ENCODE measurements around the gene AP5B1. TPM values are rescaled to one million over a fixed set of nuclear protein-coding genes. Genes with fewer than 3 reads are reported as not detected.

AP5B1 gene
- total and polyA plus RNA-seq, 9 of the 15 experiments (the other 6 are each of a cell fraction or from before 2014, with no cell fraction given) = 0.51 to 24.2 (median 5.1) TPM

DNA sequence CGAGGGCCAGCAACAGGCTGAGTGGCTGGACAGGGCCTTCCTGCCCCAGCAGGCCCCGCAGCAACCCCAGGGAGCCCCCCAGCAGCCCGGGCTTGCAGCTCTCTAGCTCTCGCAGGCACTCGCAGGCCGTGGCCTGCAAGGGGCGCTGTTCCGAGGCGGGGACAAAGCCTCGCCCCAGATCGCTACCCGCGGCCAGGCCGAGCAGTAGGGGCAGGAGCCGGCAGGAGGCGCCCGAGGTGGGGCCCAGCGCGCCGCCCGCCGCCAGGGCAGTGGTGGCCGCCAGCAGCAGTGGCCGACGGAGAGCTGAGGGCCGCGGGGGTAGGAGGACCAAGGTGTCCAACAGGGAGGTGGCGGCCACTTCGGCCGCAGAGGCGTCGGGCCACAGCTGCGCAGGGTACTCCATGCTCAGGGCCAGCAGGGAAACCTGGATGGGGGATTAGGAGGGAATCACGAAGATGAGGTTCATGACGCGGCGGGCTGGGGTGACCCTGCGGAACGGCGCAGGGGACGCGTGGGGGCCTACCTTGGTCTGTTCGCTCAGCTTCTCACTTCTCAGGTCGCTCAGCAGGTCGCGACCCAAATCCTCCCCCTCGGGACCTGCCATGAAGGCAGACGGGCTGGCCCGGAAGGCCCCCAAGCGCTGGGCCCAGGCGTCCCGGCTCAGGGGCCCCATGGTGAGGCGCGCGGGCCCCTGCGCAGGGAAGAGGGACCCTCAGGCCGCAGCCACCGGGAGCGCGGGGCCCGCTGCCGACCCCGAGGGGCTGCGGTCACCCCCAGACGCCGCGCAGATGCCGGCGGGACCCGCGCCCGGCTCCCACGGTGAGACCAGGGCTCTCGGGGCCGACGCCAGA lies 632 bp downstream of the AP5B1 start (continued):
- TF ChIP-seq, protein P1, sequence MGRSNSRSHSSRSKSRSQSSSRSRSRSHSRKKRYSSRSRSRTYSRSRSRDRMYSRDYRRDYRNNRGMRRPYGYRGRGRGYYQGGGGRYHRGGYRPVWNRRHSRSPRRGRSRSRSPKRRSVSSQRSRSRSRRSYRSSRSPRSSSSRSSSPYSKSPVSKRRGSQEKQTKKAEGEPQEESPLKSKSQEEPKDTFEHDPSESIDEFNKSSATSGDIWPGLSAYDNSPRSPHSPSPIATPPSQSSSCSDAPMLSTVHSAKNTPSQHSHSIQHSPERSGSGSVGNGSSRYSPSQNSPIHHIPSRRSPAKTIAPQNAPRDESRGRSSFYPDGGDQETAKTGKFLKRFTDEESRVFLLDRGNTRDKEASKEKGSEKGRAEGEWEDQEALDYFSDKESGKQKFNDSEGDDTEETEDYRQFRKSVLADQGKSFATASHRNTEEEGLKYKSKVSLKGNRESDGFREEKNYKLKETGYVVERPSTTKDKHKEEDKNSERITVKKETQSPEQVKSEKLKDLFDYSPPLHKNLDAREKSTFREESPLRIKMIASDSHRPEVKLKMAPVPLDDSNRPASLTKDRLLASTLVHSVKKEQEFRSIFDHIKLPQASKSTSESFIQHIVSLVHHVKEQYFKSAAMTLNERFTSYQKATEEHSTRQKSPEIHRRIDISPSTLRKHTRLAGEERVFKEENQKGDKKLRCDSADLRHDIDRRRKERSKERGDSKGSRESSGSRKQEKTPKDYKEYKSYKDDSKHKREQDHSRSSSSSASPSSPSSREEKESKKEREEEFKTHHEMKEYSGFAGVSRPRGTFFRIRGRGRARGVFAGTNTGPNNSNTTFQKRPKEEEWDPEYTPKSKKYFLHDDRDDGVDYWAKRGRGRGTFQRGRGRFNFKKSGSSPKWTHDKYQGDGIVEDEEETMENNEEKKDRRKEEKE (IDR thresholded peaks at IDR 0.05; ENCODE audit: borderline replicate concordance in 1 of 2, control insufficient read depth in 1 of 2, low read depth in 2 of 2, low read length in 1 of 2) = 0 out of 4 replicates have a peak, but pooled peaks of 1 of the 2 experiments have one; percentile 45
- TF ChIP-seq RAD21 (CRISPR knock-in tag; conservative IDR thresholded peaks at IDR 0.05 in 1 of 2, IDR thresholded peaks at IDR 0.05 in 1 of 2) (peak; percentile 86 to 90), PYGO2 (tag; IDR thresholded peaks at IDR 0.05) (no peak), ZNF830 (CRISPR knock-in tag; IDR thresholded peaks at IDR 0.05) (no peak), ZNF253 (CRISPR knock-in tag; conservative IDR thresholded peaks at IDR 0.05) (no peak), ZEB2 (IDR thresholded peaks at IDR 0.05) (no peak), SIX5 (IDR thresholded peaks at IDR 0.05; ENCODE audit: borderline replicate concordance in 1 of 2, insufficient read depth in 1 of 2, low read depth in 1 of 2, low read length in 2 of 2) (no peak), NUFIP1 (IDR thresholded peaks at IDR 0.05; ENCODE audit: partially characterized antibody) (no peak), ZNF143 (CRISPR knock-in tag; IDR thresholded peaks at IDR 0.05) (peak; percentile 45; the same call in 1 of the 2 replicates), LCOR (CRISPR knock-in tag; IDR thresholded peaks at IDR 0.05) (no peak), CEBPB (tag; IDR thresholded peaks at IDR 0.05) (peak; percentile 94; the same call in 1 of the 2 replicates)
- TF ChIP-seq, protein P2, sequence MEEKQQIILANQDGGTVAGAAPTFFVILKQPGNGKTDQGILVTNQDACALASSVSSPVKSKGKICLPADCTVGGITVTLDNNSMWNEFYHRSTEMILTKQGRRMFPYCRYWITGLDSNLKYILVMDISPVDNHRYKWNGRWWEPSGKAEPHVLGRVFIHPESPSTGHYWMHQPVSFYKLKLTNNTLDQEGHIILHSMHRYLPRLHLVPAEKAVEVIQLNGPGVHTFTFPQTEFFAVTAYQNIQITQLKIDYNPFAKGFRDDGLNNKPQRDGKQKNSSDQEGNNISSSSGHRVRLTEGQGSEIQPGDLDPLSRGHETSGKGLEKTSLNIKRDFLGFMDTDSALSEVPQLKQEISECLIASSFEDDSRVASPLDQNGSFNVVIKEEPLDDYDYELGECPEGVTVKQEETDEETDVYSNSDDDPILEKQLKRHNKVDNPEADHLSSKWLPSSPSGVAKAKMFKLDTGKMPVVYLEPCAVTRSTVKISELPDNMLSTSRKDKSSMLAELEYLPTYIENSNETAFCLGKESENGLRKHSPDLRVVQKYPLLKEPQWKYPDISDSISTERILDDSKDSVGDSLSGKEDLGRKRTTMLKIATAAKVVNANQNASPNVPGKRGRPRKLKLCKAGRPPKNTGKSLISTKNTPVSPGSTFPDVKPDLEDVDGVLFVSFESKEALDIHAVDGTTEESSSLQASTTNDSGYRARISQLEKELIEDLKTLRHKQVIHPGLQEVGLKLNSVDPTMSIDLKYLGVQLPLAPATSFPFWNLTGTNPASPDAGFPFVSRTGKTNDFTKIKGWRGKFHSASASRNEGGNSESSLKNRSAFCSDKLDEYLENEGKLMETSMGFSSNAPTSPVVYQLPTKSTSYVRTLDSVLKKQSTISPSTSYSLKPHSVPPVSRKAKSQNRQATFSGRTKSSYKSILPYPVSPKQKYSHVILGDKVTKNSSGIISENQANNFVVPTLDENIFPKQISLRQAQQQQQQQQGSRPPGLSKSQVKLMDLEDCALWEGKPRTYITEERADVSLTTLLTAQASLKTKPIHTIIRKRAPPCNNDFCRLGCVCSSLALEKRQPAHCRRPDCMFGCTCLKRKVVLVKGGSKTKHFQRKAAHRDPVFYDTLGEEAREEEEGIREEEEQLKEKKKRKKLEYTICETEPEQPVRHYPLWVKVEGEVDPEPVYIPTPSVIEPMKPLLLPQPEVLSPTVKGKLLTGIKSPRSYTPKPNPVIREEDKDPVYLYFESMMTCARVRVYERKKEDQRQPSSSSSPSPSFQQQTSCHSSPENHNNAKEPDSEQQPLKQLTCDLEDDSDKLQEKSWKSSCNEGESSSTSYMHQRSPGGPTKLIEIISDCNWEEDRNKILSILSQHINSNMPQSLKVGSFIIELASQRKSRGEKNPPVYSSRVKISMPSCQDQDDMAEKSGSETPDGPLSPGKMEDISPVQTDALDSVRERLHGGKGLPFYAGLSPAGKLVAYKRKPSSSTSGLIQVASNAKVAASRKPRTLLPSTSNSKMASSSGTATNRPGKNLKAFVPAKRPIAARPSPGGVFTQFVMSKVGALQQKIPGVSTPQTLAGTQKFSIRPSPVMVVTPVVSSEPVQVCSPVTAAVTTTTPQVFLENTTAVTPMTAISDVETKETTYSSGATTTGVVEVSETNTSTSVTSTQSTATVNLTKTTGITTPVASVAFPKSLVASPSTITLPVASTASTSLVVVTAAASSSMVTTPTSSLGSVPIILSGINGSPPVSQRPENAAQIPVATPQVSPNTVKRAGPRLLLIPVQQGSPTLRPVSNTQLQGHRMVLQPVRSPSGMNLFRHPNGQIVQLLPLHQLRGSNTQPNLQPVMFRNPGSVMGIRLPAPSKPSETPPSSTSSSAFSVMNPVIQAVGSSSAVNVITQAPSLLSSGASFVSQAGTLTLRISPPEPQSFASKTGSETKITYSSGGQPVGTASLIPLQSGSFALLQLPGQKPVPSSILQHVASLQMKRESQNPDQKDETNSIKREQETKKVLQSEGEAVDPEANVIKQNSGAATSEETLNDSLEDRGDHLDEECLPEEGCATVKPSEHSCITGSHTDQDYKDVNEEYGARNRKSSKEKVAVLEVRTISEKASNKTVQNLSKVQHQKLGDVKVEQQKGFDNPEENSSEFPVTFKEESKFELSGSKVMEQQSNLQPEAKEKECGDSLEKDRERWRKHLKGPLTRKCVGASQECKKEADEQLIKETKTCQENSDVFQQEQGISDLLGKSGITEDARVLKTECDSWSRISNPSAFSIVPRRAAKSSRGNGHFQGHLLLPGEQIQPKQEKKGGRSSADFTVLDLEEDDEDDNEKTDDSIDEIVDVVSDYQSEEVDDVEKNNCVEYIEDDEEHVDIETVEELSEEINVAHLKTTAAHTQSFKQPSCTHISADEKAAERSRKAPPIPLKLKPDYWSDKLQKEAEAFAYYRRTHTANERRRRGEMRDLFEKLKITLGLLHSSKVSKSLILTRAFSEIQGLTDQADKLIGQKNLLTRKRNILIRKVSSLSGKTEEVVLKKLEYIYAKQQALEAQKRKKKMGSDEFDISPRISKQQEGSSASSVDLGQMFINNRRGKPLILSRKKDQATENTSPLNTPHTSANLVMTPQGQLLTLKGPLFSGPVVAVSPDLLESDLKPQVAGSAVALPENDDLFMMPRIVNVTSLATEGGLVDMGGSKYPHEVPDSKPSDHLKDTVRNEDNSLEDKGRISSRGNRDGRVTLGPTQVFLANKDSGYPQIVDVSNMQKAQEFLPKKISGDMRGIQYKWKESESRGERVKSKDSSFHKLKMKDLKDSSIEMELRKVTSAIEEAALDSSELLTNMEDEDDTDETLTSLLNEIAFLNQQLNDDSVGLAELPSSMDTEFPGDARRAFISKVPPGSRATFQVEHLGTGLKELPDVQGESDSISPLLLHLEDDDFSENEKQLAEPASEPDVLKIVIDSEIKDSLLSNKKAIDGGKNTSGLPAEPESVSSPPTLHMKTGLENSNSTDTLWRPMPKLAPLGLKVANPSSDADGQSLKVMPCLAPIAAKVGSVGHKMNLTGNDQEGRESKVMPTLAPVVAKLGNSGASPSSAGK (IDR thresholded peaks at IDR 0.05) = peak; percentile 64
